GM18907 (cell line): ENCODE data around the gene C5AR2.
"Not testable (repeated sequence)": the region's sequence is repeated elsewhere in the genome, so short reads cannot be mapped to it uniquely, and the experiment has no call there.

Source experiments
- ATAC-seq: cut with Tn5 transposase; IDR thresholded peaks from one replicate; pipeline ENCODE4 v1.9.1; 2021; ENCODE audit warnings: mild to moderate bottlenecking, moderate library complexity; ENCODE audit not compliant: unreplicated experiment

The C5AR2 gene

GRCh38 chr19:47358936-47359335 lies 27.0 kb downstream of the C5AR2 start:
- no peak for ATAC-seq

GRCh38 chr19:47362321-47362720 lies 30.3 kb downstream of the C5AR2 start:
- ATAC-seq, result no peak

- no peak for ATAC-seq
Measured at GRCh38 chr19:47363758-47364531, 32.0 kb downstream of the C5AR2 start.

GRCh38 chr19:47365455-47365854 lies 33.5 kb downstream of the C5AR2 start:
- ATAC-seq, result not testable (repeated sequence)

GRCh38 chr19:47370045-47370611 lies 38.2 kb downstream of the C5AR2 start:
- no peak for ATAC-seq

GRCh38 chr19:47371261-47371660 lies 39.3 kb downstream of the C5AR2 start:
- ATAC-seq, result no peak

- no peak for ATAC-seq
Measured at GRCh38 chr19:47372603-47373002, 40.6 kb downstream of the C5AR2 start.

GRCh38 chr19:47373246-47374240 lies 41.6 kb downstream of the C5AR2 start:
- no peak for ATAC-seq

- no peak for ATAC-seq
Measured at GRCh38 chr19:47374876-47375693, 43.1 kb downstream of the C5AR2 start.

- ATAC-seq, result no peak
Measured at GRCh38 chr19:47375694-47376588, 44.0 kb downstream of the C5AR2 start.

- no peak for ATAC-seq
Measured at GRCh38 chr19:47376589-47377144, 44.7 kb downstream of the C5AR2 start.

- ATAC-seq, result no peak
Measured at GRCh38 chr19:47377208-47377701, 45.3 kb downstream of the C5AR2 start.

- ATAC-seq, result no peak
Measured at GRCh38 chr19:47377801-47378200, 45.8 kb downstream of the C5AR2 start.

- no peak for ATAC-seq
Measured at GRCh38 chr19:47378246-47378645, 46.3 kb downstream of the C5AR2 start.

- ATAC-seq, result no peak
Measured at GRCh38 chr19:47379381-47379938, 47.5 kb downstream of the C5AR2 start.

- ATAC-seq, result no peak
Measured at GRCh38 chr19:47380559-47380958, 48.6 kb downstream of the C5AR2 start.

GRCh38 chr19:47381121-47381520 lies 49.1 kb downstream of the C5AR2 start:
- ATAC-seq, result no peak

GRCh38 chr19:47381653-47382279 lies 49.8 kb downstream of the C5AR2 start:
- no peak for ATAC-seq
